Skin epidermis (tissue), 12 donors: ENCODE data around the gene FGF4.

Source experiments
- H3K27ac ChIP-seq, 21 experiments: fragments of 200-600 bp; sonication (generic) in 11 of 21; one replicate each; pipeline ENCODE4 v1.5.0; 2020; ENCODE audit warnings: mild to moderate bottlenecking in 3 of 21, inconsistent platforms in 2 of 21, moderate library complexity in 2 of 21
- H3K4me3 ChIP-seq, 7 experiments: fragments of 200-600 bp; sonication (generic) in 2 of 7; one replicate each; pipeline ENCODE4 v1.5.0; 2020; ENCODE audit warnings: inconsistent platforms in 2 of 7, mild to moderate bottlenecking in 2 of 7, moderate library complexity in 1 of 7

Gene FGF4

GRCh38 chr11:69732910-69733309, 42.2 kb downstream of the FGF4 start:
- no peak overlapping the region for H3K27ac ChIP-seq
- no peak overlapping the region for H3K4me3 ChIP-seq

- Histone ChIP-seq H3K27ac (no peak overlapping the region), H3K4me3 (no peak overlapping the region)
Observed at GRCh38 chr11:69731110-69731509, 44.0 kb downstream of the FGF4 start.

GRCh38 chr11:69730500-69730899, 44.6 kb downstream of the FGF4 start:
- no peak overlapping the region for H3K27ac ChIP-seq
- H3K4me3 ChIP-seq: no peak overlapping the region

GRCh38 chr11:69729252-69729651, 45.9 kb downstream of the FGF4 start:
- no peak overlapping the region for H3K4me3 ChIP-seq
- no peak overlapping the region for H3K27ac ChIP-seq

GRCh38 chr11:69727266-69727665, 47.9 kb downstream of the FGF4 start:
- H3K27ac ChIP-seq: no peak overlapping the region

GRCh38 chr11:69726481-69726880, 48.7 kb downstream of the FGF4 start:
- no peak overlapping the region for H3K4me3 ChIP-seq
- no peak overlapping the region for H3K27ac ChIP-seq

More at GRCh38 chr11:69727266-69727665, 47.9 kb downstream of the FGF4 start:
- no peak overlapping the region for H3K4me3 ChIP-seq

GRCh38 chr11:69726019-69726418, 49.1 kb downstream of the FGF4 start:
- Histone ChIP-seq H3K27ac (no peak overlapping the region), H3K4me3 (no peak overlapping the region)

GRCh38 chr11:69721745-69722144, 53.4 kb downstream of the FGF4 start:
- Histone ChIP-seq H3K4me3 (no peak overlapping the region), H3K27ac (no peak overlapping the region)

GRCh38 chr11:69721106-69721505, 54.0 kb downstream of the FGF4 start:
- Histone ChIP-seq H3K27ac (no peak overlapping the region), H3K4me3 (no peak overlapping the region)
